Vagina (tissue), 2 donors: Measurements from ENCODE around the gene SH3BP5L.

Experiments used
- POLR2A ChIP-seq, 2 donors: fragments of 450-650 bp; IDR thresholded peaks; one replicate each; pipeline ENCODE4 v1.6.1; 2017; ENCODE audit warnings: antibody characterized with exemption in 2 of 2, mild to moderate bottlenecking in 2 of 2, moderate library complexity in 2 of 2
- POLR2AphosphoS5 ChIP-seq, 2 donors: sonication (generic); formaldehyde crosslinking; IDR thresholded peaks; one replicate each; pipeline ENCODE4 v1.9.0; 2017; ENCODE audit warnings: antibody characterized with exemption in 2 of 2, mild to moderate bottlenecking in 2 of 2, low read depth in 1 of 2; ENCODE audit not compliant: insufficient read depth in 1 of 2
- TF ChIP-seq, protein P1 (sequence below), 3 experiments: fragments of 450-650 bp in 2 of 3; fragments of 200-600 bp in 1 of 3; sonication (generic) in 1 of 3; IDR thresholded peaks; one replicate each; pipeline ENCODE4 v1.5.1; 2017 to 2019; ENCODE audit warnings: antibody characterized with exemption in 3 of 3, mild to moderate bottlenecking in 2 of 3, moderate library complexity in 2 of 3

- TF ChIP-seq, protein P1, sequence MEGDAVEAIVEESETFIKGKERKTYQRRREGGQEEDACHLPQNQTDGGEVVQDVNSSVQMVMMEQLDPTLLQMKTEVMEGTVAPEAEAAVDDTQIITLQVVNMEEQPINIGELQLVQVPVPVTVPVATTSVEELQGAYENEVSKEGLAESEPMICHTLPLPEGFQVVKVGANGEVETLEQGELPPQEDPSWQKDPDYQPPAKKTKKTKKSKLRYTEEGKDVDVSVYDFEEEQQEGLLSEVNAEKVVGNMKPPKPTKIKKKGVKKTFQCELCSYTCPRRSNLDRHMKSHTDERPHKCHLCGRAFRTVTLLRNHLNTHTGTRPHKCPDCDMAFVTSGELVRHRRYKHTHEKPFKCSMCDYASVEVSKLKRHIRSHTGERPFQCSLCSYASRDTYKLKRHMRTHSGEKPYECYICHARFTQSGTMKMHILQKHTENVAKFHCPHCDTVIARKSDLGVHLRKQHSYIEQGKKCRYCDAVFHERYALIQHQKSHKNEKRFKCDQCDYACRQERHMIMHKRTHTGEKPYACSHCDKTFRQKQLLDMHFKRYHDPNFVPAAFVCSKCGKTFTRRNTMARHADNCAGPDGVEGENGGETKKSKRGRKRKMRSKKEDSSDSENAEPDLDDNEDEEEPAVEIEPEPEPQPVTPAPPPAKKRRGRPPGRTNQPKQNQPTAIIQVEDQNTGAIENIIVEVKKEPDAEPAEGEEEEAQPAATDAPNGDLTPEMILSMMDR (IDR thresholded peaks at IDR 0.05) = no peak
- no peak for TF ChIP-seq POLR2A (IDR thresholded peaks at IDR 0.05)
- TF ChIP-seq POLR2AphosphoS5 (IDR thresholded peaks at IDR 0.05; ENCODE audit: insufficient read depth in 1 of 2, low read depth in 1 of 2) = no peak
Observed at GRCh38 chr1:248851390-248851789, 25.7 kb upstream of the SH3BP5L start.
